CD4-positive, alpha-beta T cell treated with Interleukin-10 for 1 hour (primary cell): ENCODE measurements around the gene SRCAP.
"Not testable (repeated sequence)": the region's sequence is repeated elsewhere in the genome, so short reads cannot be mapped to it uniquely, and the experiment has no call there.

Experiments used
- DNase-seq: peaks from one replicate; pipeline ENCODE4 v3.0.0-alpha.2; 2020

SRCAP gene

GRCh38 chr16:30699615-30700099 lies 686 bp downstream of the SRCAP start:
- no peak for DNase-seq

- DNase-seq = no peak
These were observed 1.5 kb downstream of the SRCAP start for GRCh38 chr16:30700491-30700890.

- DNase-seq = no peak
These were observed 2.0 kb downstream of the SRCAP start for GRCh38 chr16:30700971-30701370.

GRCh38 chr16:30703071-30703470 lies 4.1 kb downstream of the SRCAP start:
- not testable (repeated sequence) for DNase-seq

- no peak for DNase-seq
These were observed 5.0 kb downstream of the SRCAP start for GRCh38 chr16:30703971-30704370.

- DNase-seq = no peak
These were observed 7.1 kb downstream of the SRCAP start for GRCh38 chr16:30706046-30706445.

- DNase-seq = no peak
These were observed 12.0 kb downstream of the SRCAP start for GRCh38 chr16:30710971-30711370.

GRCh38 chr16:30711712-30712111 lies 12.7 kb downstream of the SRCAP start:
- no peak for DNase-seq

- DNase-seq = peak; percentile 62
These were observed 16.9 kb downstream of the SRCAP start for GRCh38 chr16:30715750-30716445.

GRCh38 chr16:30720086-30720485 lies 21.1 kb downstream of the SRCAP start:
- DNase-seq = no peak

- no peak for DNase-seq
These were observed 21.7 kb downstream of the SRCAP start for GRCh38 chr16:30720694-30721093.

- DNase-seq = no peak
These were observed 22.2 kb downstream of the SRCAP start for GRCh38 chr16:30721167-30721566.

- no peak for DNase-seq
These were observed 22.6 kb downstream of the SRCAP start for GRCh38 chr16:30721606-30722005.

- peak; percentile 8 for DNase-seq
These were observed 23.5 kb downstream of the SRCAP start for GRCh38 chr16:30722443-30722842.

- no peak for DNase-seq
These were observed 23.9 kb downstream of the SRCAP start for GRCh38 chr16:30722916-30723315.

GRCh38 chr16:30723725-30724355 lies 24.9 kb downstream of the SRCAP start:
- no peak for DNase-seq

GRCh38 chr16:30724641-30725417 lies 25.9 kb downstream of the SRCAP start:
- DNase-seq = no peak

- DNase-seq = no peak
These were observed 26.4 kb downstream of the SRCAP start for GRCh38 chr16:30725418-30725792.

- no peak for DNase-seq
These were observed 29.4 kb downstream of the SRCAP start for GRCh38 chr16:30728321-30728720.

- no peak for DNase-seq
These were observed 30.1 kb downstream of the SRCAP start for GRCh38 chr16:30728899-30729672.

- no peak for DNase-seq
These were observed 32.4 kb downstream of the SRCAP start for GRCh38 chr16:30731411-30731810.

- DNase-seq = no peak
These were observed 38.2 kb downstream of the SRCAP start for GRCh38 chr16:30736995-30737793.
